ENCODE results near the gene HMCN2.

DNA sequence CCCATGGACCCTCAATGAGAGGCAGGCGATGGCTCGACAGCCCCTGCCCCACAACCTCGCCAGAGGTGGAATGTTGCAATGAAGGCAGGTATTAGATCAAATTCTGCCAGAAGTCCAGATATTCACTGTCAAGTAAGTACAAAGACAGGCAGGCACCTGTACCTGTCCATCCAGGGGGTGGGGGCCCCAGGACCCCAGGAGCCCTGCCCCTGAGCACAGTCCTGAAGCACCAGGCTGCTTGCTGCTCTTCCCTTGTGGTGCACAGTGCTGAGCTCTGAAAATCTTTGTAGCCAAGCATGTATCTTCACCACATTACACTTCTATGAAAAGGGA, 26.2 kb upstream of the HMCN2 start:
- TF ChIP-seq CTCF (IDR thresholded peaks at IDR 0.05; ENCODE audit: low read depth, low read length, missing input control), result no peak
- no peak for TF ChIP-seq TAF1 (conservative IDR thresholded peaks at IDR 0.05)
- no peak for TF ChIP-seq YY1 (IDR thresholded peaks at IDR 0.05)

All from liver (tissue), 3 donors.